Measurements from ENCODE around the gene NR0B2.
"Not testable (repeated sequence)": the region's sequence is repeated elsewhere in the genome, so short reads cannot be mapped to it uniquely, and the experiment has no call there.

The NR0B2 gene

DNA sequence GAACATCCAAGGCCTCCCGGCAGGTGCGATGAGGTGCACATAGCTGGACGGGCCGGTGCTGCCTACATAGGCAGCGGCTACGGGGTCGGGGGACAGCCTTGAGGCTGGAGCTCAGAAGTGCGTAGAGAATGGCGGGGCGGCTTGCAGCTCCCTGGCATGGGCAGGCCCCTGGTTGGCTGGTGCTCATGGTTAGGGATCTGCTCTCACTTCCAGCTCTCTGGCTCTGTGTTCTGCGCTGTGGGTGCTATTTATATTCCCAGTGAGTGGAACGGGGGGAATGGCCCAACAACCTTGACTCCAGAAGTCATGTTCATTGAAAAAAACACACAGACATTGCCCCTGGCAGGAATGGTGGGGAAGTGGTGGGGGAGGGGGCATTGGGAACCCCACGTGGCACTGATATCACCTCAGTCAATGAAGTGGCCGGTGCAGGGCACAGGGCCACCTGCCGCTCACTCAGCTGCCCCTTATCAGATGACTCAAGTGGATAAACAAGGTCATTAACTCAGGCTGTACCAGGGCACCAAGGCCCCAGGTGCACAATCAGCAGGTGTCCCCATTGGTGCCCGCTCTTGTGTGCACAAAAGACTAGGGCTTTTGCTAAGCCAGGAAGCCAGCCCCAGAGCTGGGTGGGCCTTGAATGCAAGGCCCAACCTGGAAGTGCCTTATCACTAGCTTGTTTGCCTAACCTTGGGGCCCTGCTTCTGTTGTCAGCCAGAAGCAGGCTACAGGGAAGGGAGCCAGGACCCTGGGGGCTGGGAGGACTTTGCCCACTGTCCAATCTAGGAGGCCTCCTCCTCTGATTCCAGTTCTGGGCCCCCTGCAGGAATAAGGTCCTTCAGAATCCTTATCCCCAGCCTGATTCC, at the start of gene NR0B2:
TSS of gene NR0B2 (minus strand) at position 222 of the 866 bp plus-strand sequence. CDS start at position 187, 35 bp downstream.
- peak; percentile 21 for DNase-seq (ENCODE audit: low spot score)

DNA sequence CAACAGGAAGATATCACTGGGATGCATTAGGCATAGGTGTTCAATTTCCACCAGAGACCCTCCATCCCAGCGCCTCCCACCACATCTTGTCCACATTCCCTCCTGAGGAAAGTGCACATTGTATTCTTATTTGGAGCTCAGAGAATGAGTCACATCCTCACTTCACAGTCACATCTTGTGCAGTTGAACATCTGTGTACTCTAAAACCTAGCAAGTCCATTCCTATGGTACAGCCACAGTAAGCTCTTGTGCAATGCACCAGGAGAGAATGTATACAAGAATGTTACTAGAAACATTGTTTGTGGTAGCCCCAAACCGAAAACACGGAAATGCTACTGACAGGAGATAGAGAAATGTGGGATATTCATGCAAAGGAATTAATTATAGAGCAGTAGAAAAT, 48.1 kb upstream of the NR0B2 start:
- no peak for DNase-seq (ENCODE audit: low spot score)

- DNase-seq (ENCODE audit: low spot score), result no peak
Observed at GRCh38 chr1:26960625-26960966, 46.8 kb upstream of the NR0B2 start.

DNA sequence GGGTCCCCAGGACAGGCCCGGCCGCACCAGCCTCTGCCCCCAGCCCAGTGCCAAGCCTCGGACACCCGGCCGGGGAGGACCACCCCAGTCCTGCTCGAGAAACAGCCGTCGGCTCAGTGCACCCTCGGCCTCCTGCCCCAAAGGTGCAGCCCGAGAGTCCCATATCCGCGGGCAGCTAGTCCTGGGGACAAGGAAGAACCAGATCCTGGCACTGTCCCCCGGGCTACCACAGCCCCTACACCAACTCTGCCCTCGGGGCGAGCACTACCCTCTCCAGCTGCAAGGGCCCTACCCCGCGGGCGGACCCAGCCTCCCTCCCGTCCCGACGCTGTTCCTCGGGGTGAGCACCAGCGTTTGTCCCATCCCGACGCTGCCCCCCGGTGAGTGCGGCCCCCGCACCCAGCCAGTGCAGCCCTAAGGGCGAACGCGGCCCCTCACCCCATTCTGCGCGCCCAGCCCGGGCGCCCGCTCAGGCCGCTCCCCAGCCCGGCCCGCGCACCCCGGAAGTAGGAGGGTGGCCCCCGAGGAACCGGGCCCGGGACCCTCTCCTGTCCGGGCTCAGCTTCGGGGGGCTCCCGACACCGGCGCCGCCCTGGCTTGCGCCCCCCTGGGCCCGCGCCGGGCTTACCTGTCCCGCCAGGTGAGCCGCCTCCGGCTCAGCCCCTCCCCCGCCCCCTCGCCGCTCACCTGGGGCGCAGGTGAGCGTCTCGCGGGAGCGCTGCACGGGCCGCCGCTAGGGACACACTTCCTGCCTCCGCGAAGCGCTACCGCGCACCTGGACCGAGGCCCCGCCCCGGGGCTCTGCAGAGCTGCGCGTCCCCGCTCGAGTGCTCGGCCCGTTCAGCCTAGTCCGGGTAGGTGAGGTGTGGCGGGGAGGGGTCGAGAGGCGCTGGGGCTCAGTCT, 46.2 kb upstream of the NR0B2 start, which contains the start of gene KDF1:
TSS of gene KDF1 (minus strand) at position 747 of the 903 bp plus-strand sequence. CDS start 8,088 bp downstream, outside the sequence.
- no peak for DNase-seq (ENCODE audit: low spot score)

GRCh38 chr1:26959270-26959669, 45.5 kb upstream of the NR0B2 start:
- DNase-seq (ENCODE audit: low spot score), result no peak

GRCh38 chr1:26957306-26957705, 43.5 kb upstream of the NR0B2 start:
- DNase-seq (ENCODE audit: low spot score), result no peak

DNA sequence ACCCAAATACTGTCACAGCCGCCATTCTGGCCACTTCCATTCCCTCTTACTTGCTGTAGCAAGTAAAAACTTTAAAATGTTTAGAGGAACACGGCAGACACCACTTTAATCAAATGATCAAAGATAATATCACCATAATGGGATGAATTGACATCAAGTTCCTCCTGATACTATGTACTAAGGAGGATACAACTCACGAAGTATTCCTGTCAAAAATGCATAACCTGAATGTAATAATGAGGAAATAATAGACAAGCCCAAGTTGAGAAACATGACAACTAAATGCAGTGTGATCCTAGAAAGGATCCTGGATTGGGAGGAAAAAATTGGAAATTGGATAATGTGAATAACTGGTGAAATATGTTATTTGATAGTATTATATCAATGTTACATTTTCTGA, 42.5 kb upstream of the NR0B2 start:
- DNase-seq (ENCODE audit: low spot score), result no peak

GRCh38 chr1:26953374-26953773, 39.6 kb upstream of the NR0B2 start:
- no peak for DNase-seq (ENCODE audit: low spot score)

DNA sequence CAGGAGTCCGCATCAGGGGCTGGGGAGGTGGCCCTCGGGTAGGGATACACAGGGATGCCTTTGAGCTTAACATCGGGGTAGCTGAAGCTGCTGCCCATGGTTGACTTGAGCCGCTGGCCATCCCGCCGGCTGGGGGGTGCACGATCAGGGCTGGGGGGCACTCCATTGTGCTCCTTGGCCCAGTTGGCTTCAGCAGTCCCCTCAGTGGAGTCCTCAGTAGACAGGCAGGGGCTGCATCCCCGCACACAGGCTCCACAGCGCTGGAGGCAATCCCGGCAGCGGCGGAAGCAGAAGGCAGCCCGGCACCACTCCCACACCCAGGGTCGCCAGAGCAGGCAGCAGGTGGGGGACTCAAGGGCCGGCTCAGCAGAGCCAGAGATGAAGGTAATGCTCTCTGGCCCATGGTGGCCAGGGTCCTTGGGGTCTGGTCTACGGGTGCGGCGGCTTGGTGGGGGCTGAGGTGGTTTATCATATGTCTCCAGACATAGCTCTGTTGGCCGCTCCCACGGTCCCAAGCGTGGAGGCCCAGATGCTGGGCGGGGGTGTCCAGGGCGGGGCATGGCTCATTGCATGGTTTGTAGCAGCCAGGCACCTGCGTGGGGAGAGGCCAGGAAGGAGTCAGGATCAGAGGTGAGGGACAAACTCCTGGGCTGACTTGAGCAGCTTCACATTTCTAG, 38.2 kb upstream of the NR0B2 start:
- no peak for DNase-seq (ENCODE audit: low spot score)

DNA sequence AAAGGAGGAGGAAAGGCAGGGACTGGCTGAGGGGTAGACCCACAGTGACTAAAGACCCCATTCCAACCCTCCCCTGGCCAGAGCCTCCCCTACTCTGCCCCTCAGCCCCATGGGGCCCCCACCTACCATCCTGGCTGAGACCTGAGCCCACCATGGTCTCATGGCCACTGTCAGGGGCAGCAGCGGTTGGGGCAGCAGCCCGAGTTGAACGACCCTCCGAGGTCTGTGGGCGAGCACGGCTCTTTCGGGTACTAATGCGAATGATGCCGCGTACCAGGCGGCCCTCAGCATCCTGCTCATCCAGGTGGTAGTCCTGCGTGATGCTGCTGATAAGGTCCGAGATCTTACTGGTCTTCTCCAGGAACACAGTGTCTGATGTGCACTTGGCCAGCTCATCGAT, 37.4 kb upstream of the NR0B2 start:
- no peak for DNase-seq (ENCODE audit: low spot score)

- DNase-seq (ENCODE audit: low spot score), result no peak
Observed at GRCh38 chr1:26950602-26951001, 36.8 kb upstream of the NR0B2 start.

GRCh38 chr1:26949926-26950319, 36.1 kb upstream of the NR0B2 start:
- DNase-seq (ENCODE audit: low spot score), result no peak

GRCh38 chr1:26949266-26949925, 35.6 kb upstream of the NR0B2 start:
- DNase-seq (ENCODE audit: low spot score), result no peak

DNA sequence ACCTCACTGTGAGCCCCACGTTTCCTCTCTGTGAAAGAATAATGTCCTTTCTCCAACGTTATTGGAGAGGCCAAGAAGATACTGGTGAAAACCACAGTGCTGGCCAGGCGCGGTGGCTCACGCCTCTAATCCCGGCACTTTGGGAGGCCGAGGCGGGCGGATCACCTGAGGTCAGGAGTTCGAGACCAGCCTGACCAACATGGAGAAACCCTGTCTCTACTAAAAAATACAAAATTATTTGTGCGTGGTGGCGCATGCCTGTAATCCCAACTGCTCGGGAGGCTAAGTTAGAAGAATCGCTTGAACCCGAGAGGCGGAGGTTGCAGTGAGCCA, 34.9 kb upstream of the NR0B2 start:
- not testable (repeated sequence) for DNase-seq (ENCODE audit: low spot score)

GRCh38 chr1:26946270-26946669, 32.5 kb upstream of the NR0B2 start:
- no peak for DNase-seq (ENCODE audit: low spot score)

- no peak for DNase-seq (ENCODE audit: low spot score)
Observed at GRCh38 chr1:26945728-26946127, 32.0 kb upstream of the NR0B2 start.

DNA sequence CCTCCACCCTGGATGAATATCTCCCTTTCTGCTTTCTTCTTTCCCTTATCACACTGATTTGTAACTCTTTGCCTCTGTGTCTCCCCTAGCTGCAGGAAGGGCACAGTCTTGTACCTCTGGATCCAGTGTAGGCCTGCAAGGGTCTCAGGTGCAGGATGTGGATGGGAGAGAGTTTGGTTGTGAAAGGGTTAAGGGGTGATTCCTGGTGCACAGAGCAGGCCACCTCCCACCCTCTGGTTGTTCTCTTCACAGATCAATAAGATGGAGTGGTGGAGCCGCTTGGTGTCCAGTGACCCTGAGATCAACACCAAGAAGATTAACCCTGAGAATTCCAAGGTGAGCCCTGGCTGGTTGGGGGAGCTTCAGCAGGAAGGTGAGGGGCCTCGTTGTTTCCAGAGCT, 31.4 kb upstream of the NR0B2 start:
- no peak for DNase-seq (ENCODE audit: low spot score)

DNA sequence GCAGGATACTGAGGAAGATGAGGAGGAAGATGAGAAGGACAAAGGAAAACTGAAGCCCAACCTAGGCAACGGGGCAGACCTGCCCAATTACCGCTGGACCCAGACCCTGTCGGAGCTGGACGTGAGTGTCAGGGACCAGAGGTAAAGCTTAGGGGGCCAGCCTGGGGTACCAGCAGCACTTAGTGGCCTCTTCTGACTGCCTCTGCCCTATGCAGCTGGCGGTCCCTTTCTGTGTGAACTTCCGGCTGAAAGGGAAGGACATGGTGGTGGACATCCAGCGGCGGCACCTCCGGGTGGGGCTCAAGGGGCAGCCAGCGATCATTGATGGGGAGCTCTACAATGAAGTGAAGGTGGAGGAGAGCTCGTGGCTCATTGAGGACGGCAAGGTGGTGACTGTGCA, 28.9 kb upstream of the NR0B2 start:
- no peak for DNase-seq (ENCODE audit: low spot score)

- no peak for DNase-seq (ENCODE audit: low spot score)
Observed at GRCh38 chr1:26941311-26941710, 27.5 kb upstream of the NR0B2 start.

DNA sequence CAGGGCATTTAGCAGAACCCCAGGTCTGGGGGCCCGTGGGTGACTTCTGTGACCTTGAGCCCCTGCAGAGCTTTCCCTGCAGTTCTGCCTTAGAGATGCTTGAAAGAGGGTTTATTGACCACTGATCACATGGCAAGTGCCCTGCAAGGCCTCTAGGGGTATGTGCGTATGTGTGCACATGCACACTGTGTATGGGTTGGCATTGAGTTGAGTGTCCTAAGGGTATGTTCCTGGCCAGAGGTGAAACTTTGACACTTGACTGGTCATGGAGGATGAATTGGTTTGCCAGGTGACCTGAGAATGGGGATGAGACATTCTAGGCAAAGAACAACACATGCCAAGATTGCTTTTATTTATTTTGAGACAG, 24.9 kb upstream of the NR0B2 start:
- no peak for DNase-seq (ENCODE audit: low spot score)

DNA sequence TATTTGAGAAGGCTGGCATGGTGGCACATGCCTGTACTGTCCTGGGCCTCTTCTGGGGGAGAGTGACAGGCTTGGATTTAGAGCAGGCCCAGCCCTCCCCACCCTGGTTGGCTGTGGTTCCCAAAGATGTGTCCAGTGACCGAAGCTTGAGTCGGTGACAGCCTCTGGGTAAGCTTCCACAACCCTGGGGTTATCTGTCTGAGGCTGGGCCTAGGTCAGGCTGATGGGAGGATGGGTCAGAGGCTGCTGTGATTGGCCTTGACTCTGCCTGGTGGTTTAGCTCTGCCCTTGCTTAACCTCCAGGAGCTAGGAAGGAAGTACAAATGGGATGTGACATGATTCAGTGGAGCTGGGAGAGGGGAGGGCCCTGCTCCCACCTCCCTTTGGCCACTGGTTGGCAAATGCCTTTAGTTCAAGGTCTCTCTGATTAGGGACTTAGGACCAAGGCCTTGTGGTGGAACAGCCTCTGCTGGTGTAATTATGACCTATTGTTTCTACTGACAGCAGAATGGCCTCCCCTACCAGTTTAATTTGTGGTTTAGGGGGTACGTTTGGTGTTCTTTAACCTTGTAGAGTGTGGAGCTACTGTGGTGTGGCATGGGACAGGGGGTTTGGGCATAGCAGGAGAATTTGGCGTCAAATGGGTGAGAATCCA, 24.4 kb upstream of the NR0B2 start:
- DNase-seq (ENCODE audit: low spot score), result no peak

GRCh38 chr1:26936823-26937222, 23.0 kb upstream of the NR0B2 start:
- DNase-seq (ENCODE audit: low spot score), result no peak
